Measurements from ENCODE around the gene SHC4. TPM values are rescaled to one million over a fixed set of nuclear protein-coding genes. Genes with fewer than 3 reads are reported as not detected.
A peak's percentile ranks its signal among the peaks of the same experiment; 100 is the strongest.
"Not testable (repeated sequence)": the region's sequence is repeated elsewhere in the genome, so short reads cannot be mapped to it uniquely, and the experiment has no call there.

SHC4 gene
- total RNA-seq, 1 experiment from 2014 or later = 0.26 TPM

DNA sequence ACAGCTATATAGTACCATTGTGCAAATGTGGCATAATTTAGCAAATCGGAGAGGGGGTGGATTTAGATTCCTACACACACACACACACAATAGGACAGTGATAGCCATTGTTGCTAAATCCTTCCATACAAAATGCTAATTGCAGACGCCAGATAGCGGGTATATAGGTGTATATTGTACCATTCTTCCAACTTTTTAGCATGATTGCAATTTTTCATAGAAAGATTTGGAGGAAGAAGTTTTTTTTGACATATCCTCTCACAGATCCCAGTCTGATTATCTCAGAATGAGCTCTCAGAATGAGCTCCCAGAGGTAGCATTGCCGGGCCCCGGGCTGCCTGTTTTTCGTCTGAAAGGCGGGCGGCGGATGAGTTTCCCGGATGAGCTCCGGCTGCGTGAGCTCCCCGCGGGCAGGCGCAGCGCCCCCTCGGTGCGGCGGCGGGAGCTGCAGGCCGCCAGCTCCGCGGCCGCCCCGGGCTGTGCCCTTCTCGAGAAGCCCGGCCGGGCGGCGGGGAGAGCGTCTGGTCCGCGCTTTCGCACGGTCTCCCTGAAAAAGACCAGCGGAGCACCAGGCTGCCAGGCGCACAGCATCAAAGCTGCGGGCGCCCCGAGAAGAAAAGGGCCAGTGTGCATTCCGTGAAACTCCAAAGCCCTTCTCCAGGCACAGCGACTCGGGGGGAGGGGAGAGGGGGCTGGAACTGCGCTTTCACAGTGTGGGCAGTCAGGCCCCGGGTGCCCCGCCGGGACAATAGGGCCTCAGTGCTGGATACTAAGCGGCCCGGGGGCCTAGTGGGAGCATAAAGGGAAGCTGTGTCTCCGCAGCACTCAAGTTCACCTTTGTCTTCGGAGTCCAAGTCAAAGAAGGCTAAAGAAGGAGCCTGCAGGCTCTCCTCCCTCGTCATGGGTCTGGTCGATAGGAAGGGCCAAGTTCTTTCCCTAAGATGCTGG, 12.0 kb upstream of the SHC4 start:
- peak; percentile 74 for DNase-seq (ENCODE audit: unreplicated experiment)
- H3K4me3 Mint-ChIP-seq (ENCODE audit: unreplicated experiment) = peak overlapping the region; percentile 45
- peaks cover 10% of the 10 kb centered on the region for H3K4me1 Mint-ChIP-seq (ENCODE audit: insufficient read depth, unreplicated experiment)
- ChIA-PET POLR2A (interaction anchor here (0.6 to 3.1 kb wide), 15 partner anchors 8 to 1206 kb away, joined by 3 to 12 read pairs (median 4); partner anchors contain the start of genes COPS2, DTWD1, EID1 and FAM227B), CTCF (interaction anchor here (0.7 to 6.4 kb wide), 37 partner anchors 10 to 1170 kb away, joined by 3 to 106 read pairs (median 4); partner anchors contain the start of genes EID1, SECISBP2L and SHC4)
- no peaks in the 10 kb centered on the region for H3K27me3 Mint-ChIP-seq (ENCODE audit: insufficient read depth, unreplicated experiment)
- intact Hi-C loops (cut with micrococcal nuclease) = no loop called here
- no TSS peak for BruUV-seq (replicated peaks)
- H3K36me3 Mint-ChIP-seq (ENCODE audit: insufficient read depth, unreplicated experiment) = no peaks in the 10 kb centered on the region
- no peak overlapping the region for H3K27ac Mint-ChIP-seq (ENCODE audit: low read depth, unreplicated experiment)
- H3K9me3 Mint-ChIP-seq (ENCODE audit: unreplicated experiment) = no peaks in the 10 kb centered on the region
- TF ChIP-seq, protein P1, sequence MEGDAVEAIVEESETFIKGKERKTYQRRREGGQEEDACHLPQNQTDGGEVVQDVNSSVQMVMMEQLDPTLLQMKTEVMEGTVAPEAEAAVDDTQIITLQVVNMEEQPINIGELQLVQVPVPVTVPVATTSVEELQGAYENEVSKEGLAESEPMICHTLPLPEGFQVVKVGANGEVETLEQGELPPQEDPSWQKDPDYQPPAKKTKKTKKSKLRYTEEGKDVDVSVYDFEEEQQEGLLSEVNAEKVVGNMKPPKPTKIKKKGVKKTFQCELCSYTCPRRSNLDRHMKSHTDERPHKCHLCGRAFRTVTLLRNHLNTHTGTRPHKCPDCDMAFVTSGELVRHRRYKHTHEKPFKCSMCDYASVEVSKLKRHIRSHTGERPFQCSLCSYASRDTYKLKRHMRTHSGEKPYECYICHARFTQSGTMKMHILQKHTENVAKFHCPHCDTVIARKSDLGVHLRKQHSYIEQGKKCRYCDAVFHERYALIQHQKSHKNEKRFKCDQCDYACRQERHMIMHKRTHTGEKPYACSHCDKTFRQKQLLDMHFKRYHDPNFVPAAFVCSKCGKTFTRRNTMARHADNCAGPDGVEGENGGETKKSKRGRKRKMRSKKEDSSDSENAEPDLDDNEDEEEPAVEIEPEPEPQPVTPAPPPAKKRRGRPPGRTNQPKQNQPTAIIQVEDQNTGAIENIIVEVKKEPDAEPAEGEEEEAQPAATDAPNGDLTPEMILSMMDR (IDR thresholded peaks at IDR 0.05; ENCODE audit: unreplicated experiment) = peak; percentile 91

DNA sequence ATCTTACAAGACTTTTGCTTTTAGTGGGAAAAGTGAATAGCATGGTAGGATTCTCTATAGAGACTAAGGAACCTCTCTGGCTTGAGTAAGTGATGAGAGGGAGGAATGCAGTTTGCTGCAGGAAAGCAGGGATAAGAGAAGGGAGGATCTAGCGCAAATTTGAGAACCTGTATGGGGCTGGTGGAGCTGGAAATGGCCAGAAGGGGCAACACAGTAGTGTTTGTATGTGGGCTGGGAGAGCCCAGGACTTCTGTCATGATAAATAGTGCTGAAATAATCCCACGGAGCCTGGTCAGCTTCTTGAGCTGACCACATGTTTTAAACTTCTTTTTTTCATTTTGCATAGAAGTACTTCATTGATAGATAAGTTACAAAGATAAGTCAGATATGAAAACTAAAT, 11.2 kb upstream of the SHC4 start:
- Mint-ChIP-seq H3K27ac (ENCODE audit: low read depth, unreplicated experiment) (no peak overlapping the region), H3K27me3 (ENCODE audit: insufficient read depth, unreplicated experiment) (no peaks in the 10 kb centered on the region), H3K4me1 (ENCODE audit: insufficient read depth, unreplicated experiment) (peaks cover 10% of the 10 kb centered on the region), H3K4me3 (ENCODE audit: unreplicated experiment) (peak overlapping the region; percentile 26), H3K36me3 (ENCODE audit: insufficient read depth, unreplicated experiment) (no peaks in the 10 kb centered on the region), H3K9me3 (ENCODE audit: unreplicated experiment) (no peaks in the 10 kb centered on the region)
- BruUV-seq (replicated peaks) = no TSS peak
- TF ChIP-seq, protein P1 (IDR thresholded peaks at IDR 0.05; ENCODE audit: unreplicated experiment) = no peak
- CTCF ChIA-PET = interaction anchor here (0.7 to 6.4 kb wide), 24 partner anchors 10 to 1170 kb away, joined by 3 to 106 read pairs (median 5); partner anchors contain the start of genes EID1 and SHC4
- intact Hi-C loops (cut with micrococcal nuclease) = no loop called here
- POLR2A ChIA-PET = interaction anchor here (0.7 to 3.1 kb wide), 9 partner anchors 10 to 181 kb away, joined by 3 to 12 read pairs (median 6); partner anchors contain the start of genes COPS2, EID1, SECISBP2L and SHC4
- no peak for DNase-seq (ENCODE audit: unreplicated experiment)

DNA sequence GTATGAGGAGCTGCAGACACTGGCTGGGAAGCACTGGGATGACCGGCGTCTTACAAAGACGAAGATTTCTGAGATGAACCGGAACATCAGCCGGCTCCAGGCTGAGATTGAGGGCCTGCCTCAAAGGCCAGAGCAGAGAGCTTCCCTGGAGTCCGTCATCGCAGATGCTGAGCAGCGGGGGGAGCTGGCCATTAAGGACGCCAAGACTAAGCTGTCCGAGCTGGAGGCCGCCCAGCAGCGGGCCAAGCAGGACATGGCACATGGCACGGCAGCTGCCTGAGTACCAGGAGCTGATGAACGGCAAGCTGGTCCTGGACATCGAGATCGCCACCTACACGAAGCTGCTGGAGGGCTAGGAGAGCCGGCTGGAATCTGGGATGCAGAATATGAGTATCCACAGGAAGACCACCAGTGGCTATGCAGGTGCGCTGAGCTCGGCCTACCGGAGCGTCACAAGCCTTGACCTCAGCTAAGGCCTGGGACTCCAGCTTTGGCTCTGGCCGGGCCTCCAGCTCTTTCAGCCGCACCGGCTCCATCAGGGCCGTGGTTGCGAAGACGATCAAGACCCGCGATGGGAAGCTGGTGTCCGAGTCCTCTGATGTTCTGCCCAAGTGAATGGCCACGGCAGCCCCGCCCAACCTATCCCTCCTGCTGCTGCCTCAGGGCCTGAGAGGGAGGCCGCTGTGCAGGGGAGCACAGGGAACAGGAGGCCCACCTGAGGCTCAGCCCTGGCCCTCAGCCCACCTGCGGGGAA, 9.2 kb upstream of the SHC4 start:
- peaks cover 10% of the 10 kb centered on the region for H3K4me1 Mint-ChIP-seq (ENCODE audit: insufficient read depth, unreplicated experiment)
- intact Hi-C loops (cut with micrococcal nuclease) = no loop called here
- no peak for DNase-seq (ENCODE audit: unreplicated experiment)
- no TSS peak for BruUV-seq (replicated peaks)
- no peaks in the 10 kb centered on the region for H3K36me3 Mint-ChIP-seq (ENCODE audit: insufficient read depth, unreplicated experiment)
- no peaks in the 10 kb centered on the region for H3K27me3 Mint-ChIP-seq (ENCODE audit: insufficient read depth, unreplicated experiment)
- no peaks in the 10 kb centered on the region for H3K9me3 Mint-ChIP-seq (ENCODE audit: unreplicated experiment)
- TF ChIP-seq, protein P1 (IDR thresholded peaks at IDR 0.05; ENCODE audit: unreplicated experiment) = no peak
- no peak overlapping the region for H3K4me3 Mint-ChIP-seq (ENCODE audit: unreplicated experiment)
- ChIA-PET POLR2A (interaction anchor here (0.5 to 3.1 kb wide), 9 partner anchors 8 to 568 kb away, joined by 3 to 12 read pairs (median 3); partner anchors contain the start of genes EID1, SECISBP2L and SHC4), CTCF (interaction anchor here (1.0 to 6.4 kb wide), 4 partner anchors 9 to 108 kb away, joined by 3 to 106 read pairs (median 4); partner anchors contain the start of gene SHC4)
- no peak overlapping the region for H3K27ac Mint-ChIP-seq (ENCODE audit: low read depth, unreplicated experiment)

DNA sequence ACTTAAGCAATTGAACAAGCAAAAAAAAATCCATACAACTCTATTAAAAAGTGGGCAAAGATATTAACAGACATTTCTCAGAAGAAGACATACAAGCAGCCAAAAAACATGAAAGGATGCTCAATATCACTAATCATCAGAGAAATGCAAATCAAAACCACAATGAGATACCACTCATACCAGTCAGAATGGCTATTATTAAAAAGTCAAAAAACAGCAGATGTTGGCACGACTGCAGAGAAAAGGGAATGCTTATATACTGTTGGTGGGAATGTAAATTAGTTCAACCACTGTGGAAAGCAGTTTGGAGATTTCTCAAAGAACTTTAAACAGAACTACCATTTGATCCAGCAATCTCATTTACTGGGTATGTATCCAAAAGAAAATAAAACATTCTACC, 7.2 kb upstream of the SHC4 start:
- DNase-seq (ENCODE audit: unreplicated experiment); intact Hi-C loops (cut with micrococcal nuclease); H3K27ac Mint-ChIP-seq (ENCODE audit: low read depth, unreplicated experiment); CTCF ChIA-PET; H3K27me3 Mint-ChIP-seq (ENCODE audit: insufficient read depth, unreplicated experiment); H3K4me3 Mint-ChIP-seq (ENCODE audit: unreplicated experiment); POLR2A ChIA-PET; H3K9me3 Mint-ChIP-seq (ENCODE audit: unreplicated experiment); H3K36me3 Mint-ChIP-seq (ENCODE audit: insufficient read depth, unreplicated experiment); BruUV-seq (replicated peaks): not testable (repeated sequence)
- H3K4me1 Mint-ChIP-seq (ENCODE audit: insufficient read depth, unreplicated experiment) = peaks cover 10% of the 10 kb centered on the region
